Naive thymus-derived CD4-positive, alpha-beta T cell (primary cell): ENCODE measurements around the gene CFAP73. TPM values are rescaled to one million over a fixed set of nuclear protein-coding genes. Genes with fewer than 3 reads are reported as not detected.
"Not testable (repeated sequence)": the region's sequence is repeated elsewhere in the genome, so short reads cannot be mapped to it uniquely, and the experiment has no call there.

Source experiments
- ATAC-seq: fragments of 150-1000 bp; cut with Tn5 transposase; 2 replicates; pipeline ENCODE4 v1.10.0; 2021; ENCODE audit warnings: mild to moderate bottlenecking, moderate library complexity
- CTCF ChIA-PET: fragments of 350-600 bp; sonication (Branson Sonifier 250); formaldehyde crosslinking; loops from one replicate; lab custom pipeline; 2021; ENCODE audit warnings: antibody characterized with exemption; lab: Charles Lee
- POLR2A ChIA-PET: fragments of 350-600 bp; sonication (Branson Sonifier 250); formaldehyde crosslinking; loops from one replicate; lab custom pipeline; 2021; ENCODE audit warnings: antibody characterized with exemption, inconsistent platforms; lab: Charles Lee
- DNase-seq, 9 donors: peaks; one replicate each; pipeline versions ENCODE4 v3.0.0 to v3.0.0-alpha.2; 2020 to 2022; ENCODE audit warnings: mixed read lengths in 1 of 9
- H3K27ac ChIP-seq: one replicate; pipeline ENCODE4 v1.7.0; 2013; ENCODE audit warnings: mild to moderate bottlenecking, low read depth, low read length, moderate library complexity
- H3K27me3 ChIP-seq, 2 donors: one replicate each; pipeline ENCODE4 v1.7.0; 2013; ENCODE audit warnings: low read length in 2 of 2, mild to moderate bottlenecking in 2 of 2, moderate library complexity in 2 of 2; ENCODE audit not compliant: control insufficient read depth in 2 of 2, insufficient read depth in 2 of 2
- H3K36me3 ChIP-seq, 3 experiments: 1 replicate in 2 of 3; 2 replicates in 1 of 3; pipeline ENCODE4 v1.7.0; 2013; ENCODE audit warnings: low read length in 3 of 3, mild to moderate bottlenecking in 3 of 3, moderate library complexity in 1 of 3; ENCODE audit not compliant: insufficient read depth in 3 of 3, control insufficient read depth in 2 of 3
- H3K4me1 ChIP-seq, 2 donors: one replicate each; pipeline ENCODE4 v1.7.0; 2013; ENCODE audit warnings: low read length in 2 of 2, mild to moderate bottlenecking in 2 of 2, moderate library complexity in 1 of 2; ENCODE audit not compliant: control insufficient read depth in 2 of 2, insufficient read depth in 2 of 2
- H3K4me3 ChIP-seq: 2 replicates; pipeline ENCODE4 v1.7.0; 2013; ENCODE audit warnings: mild to moderate bottlenecking, low read length
- H3K9me3 ChIP-seq, 3 experiments: 1 replicate in 2 of 3; 2 replicates in 1 of 3; pipeline ENCODE4 v1.7.0; 2013; ENCODE audit warnings: low read length in 3 of 3; ENCODE audit not compliant: control insufficient read depth in 2 of 3
- H3K27ac Mint-ChIP-seq, 9 donors: one replicate each; pipeline ENCODE4 v1.8.0; 2020 to 2022; ENCODE audit warnings: mixed read lengths in 9 of 9, mild to moderate bottlenecking in 8 of 9, moderate library complexity in 5 of 9, inconsistent platforms in 2 of 9
- H3K27me3 Mint-ChIP-seq, 5 donors: one replicate each; pipeline ENCODE4 v1.8.0; 2021 to 2022; ENCODE audit warnings: mixed read lengths in 5 of 5, mild to moderate bottlenecking in 1 of 5
- H3K36me3 Mint-ChIP-seq, 5 donors: one replicate each; pipeline ENCODE4 v1.8.0; 2020 to 2022; ENCODE audit warnings: mixed read lengths in 5 of 5, mild to moderate bottlenecking in 3 of 5, inconsistent platforms in 1 of 5
- H3K4me1 Mint-ChIP-seq, 7 donors: one replicate each; pipeline ENCODE4 v1.8.0; 2020 to 2022; ENCODE audit warnings: mixed read lengths in 7 of 7, mild to moderate bottlenecking in 3 of 7, inconsistent platforms in 1 of 7
- H3K4me3 Mint-ChIP-seq, 10 donors: one replicate each; pipeline ENCODE4 v1.8.0; 2020 to 2022; ENCODE audit warnings: mild to moderate bottlenecking in 10 of 10, mixed read lengths in 10 of 10, moderate library complexity in 6 of 10, inconsistent platforms in 2 of 10
- H3K9me3 Mint-ChIP-seq, 11 donors: one replicate each; pipeline ENCODE4 v1.8.0; 2020 to 2022; ENCODE audit warnings: mixed read lengths in 11 of 11, mild to moderate bottlenecking in 4 of 11, inconsistent platforms in 1 of 11, moderate library complexity in 1 of 11
- intact Hi-C, 2 donors: fragments of 100-400 bp; cut with micrococcal nuclease; formaldehyde crosslinking; loops; one replicate each; pipeline ENCODE4 v1.15.1; 2023
- polyA plus RNA-seq, 2 donors: library from polyadenylated mRNA; unstranded; fragments of 300-500 nt; fragmentation: Illumina TruSeq; gene quantifications; one replicate each; pipeline ENCODE4 v1.2.3, GENCODE V29; 2021
- total RNA-seq, 6 experiments: library from RNA in 5 of 6; stranded (reverse) in 5 of 6; gene quantifications; 1 replicate in 5 of 6; 2 replicates in 1 of 6; pipeline ENCODE4 v1.2.3 and lab custom pipeline; 2021 to 2026

The CFAP73 gene
- total and polyA plus RNA-seq, 7 experiments from 2014 or later, result 0.29 to 0.88 (median 0.48) TPM; not detected in 4

DNA sequence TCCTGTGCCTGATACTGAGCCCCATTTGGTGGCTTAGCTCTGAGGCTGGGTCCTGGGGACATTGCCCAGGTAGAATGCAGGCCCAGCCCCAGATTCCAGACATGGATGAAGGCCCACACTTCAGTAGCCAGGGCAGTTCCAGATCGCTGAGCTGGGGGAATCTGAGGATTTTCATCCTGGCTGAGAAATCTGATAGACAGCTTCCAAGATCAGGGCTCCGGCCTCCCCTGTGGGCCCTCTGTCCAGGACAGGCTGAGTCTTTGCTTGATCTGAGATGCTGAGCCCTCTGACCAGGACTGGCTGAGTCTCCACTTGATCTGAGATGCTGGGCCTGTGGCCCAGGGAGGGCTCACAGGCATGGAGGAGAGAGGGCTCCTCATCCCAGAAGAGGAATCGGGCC lies 10.7 kb upstream of the CFAP73 start:
- H3K4me1 Mint-ChIP-seq, result peaks cover 9 to 25% (median 13%) of the 10 kb centered on the region in 7 donors
- POLR2A ChIA-PET, result no interaction called here
- H3K27ac ChIP-seq, result no peak overlapping the region
- H3K27ac Mint-ChIP-seq, result no peak overlapping the region
- no peaks in the 10 kb centered on the region for H3K27me3 ChIP-seq
- no peak overlapping the region for H3K4me3 Mint-ChIP-seq
- H3K36me3 ChIP-seq, result no peaks in the 10 kb centered on the region
- ATAC-seq (no peak), DNase-seq (no peak)
- intact Hi-C loops, result loop anchor here in 1 of 2 donors (5.0 kb wide), 1 partner anchor 82 kb away; the partner anchor contains the start of gene DTX1
- no peaks in the 10 kb centered on the region for H3K36me3 Mint-ChIP-seq
- no peaks in the 10 kb centered on the region for H3K9me3 ChIP-seq
- H3K4me1 ChIP-seq, result peaks cover 0 to 14% of the 10 kb centered on the region in 2 donors
- peaks cover 0 to 4% (median 0%) of the 10 kb centered on the region in 5 donors for H3K27me3 Mint-ChIP-seq
- no peak overlapping the region for H3K4me3 ChIP-seq
- H3K9me3 Mint-ChIP-seq, result no peaks in the 10 kb centered on the region
- CTCF ChIA-PET, result interaction anchor here (0.8 kb wide), 1 partner anchor 9 kb away, joined by 3 read pairs; no protein-coding TSS in a partner anchor

DNA sequence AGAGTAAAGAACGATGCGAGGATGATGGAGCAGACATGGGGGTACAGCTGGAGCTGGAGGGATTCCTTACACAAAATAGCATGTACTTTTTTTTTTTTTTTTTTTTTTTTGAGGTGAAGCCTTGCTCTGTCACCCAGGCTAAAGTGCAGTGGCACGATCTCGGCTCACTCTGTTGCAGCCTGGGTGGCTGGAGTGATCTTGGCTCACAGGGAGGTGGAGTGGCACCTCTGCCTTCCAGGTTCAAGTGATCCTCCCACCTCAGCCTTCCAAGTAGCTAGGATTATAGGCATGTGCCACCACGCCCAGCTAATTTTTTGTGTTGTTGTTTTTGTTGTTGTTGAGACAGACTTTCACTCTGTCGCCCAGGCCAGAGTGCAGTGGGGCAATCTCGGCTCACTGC lies 8.8 kb upstream of the CFAP73 start:
- Histone ChIP-seq H3K4me1 (peaks cover 0 to 9% of the 10 kb centered on the region in 2 donors), H3K36me3 (no peaks in the 10 kb centered on the region), H3K27ac (no peak overlapping the region), H3K4me3 (no peak overlapping the region), H3K27me3 (no peaks in the 10 kb centered on the region), H3K9me3 (no peaks in the 10 kb centered on the region)
- Mint-ChIP-seq H3K4me1 (peaks cover 9 to 17% (median 13%) of the 10 kb centered on the region in 7 donors), H3K27me3 (peaks cover 0 to 1% (median 0%) of the 10 kb centered on the region in 5 donors), H3K9me3 (peaks cover 0 to under 1% (median 0%) of the 10 kb centered on the region in 11 donors), H3K27ac (no peak overlapping the region), H3K4me3 (no peak overlapping the region), H3K36me3 (no peaks in the 10 kb centered on the region)
- ChIA-PET CTCF (no interaction called here), POLR2A (no interaction called here)
- ATAC-seq (no peak), DNase-seq (no peak)
- intact Hi-C loops, result no loop called here

GRCh38 chr12:113141716-113142115 lies 7.8 kb upstream of the CFAP73 start:
- H3K9me3 ChIP-seq, H3K4me3 Mint-ChIP-seq, DNase-seq, H3K36me3 Mint-ChIP-seq, POLR2A ChIA-PET, H3K4me1 ChIP-seq, H3K27me3 ChIP-seq, H3K36me3 ChIP-seq, H3K4me3 ChIP-seq, intact Hi-C loops, H3K27me3 Mint-ChIP-seq, H3K27ac ChIP-seq, H3K9me3 Mint-ChIP-seq, ATAC-seq, H3K4me1 Mint-ChIP-seq, CTCF ChIA-PET: not testable (repeated sequence)
- H3K27ac Mint-ChIP-seq, result peak overlapping the region in 1 of 9 donors; percentile 20

- peaks cover 0 to 3% (median 0%) of the 10 kb centered on the region in 5 donors for H3K36me3 Mint-ChIP-seq
- peaks cover 0 to 4% (median 0%) of the 10 kb centered on the region in 7 donors for H3K4me1 Mint-ChIP-seq
- intact Hi-C loops, result no loop called here
- no peak for DNase-seq
- Histone ChIP-seq H3K9me3 (no peaks in the 10 kb centered on the region), H3K27me3 (no peaks in the 10 kb centered on the region), H3K27ac (no peak overlapping the region), H3K36me3 (no peaks in the 10 kb centered on the region), H3K4me3 (no peak overlapping the region), H3K4me1 (no peaks in the 10 kb centered on the region)
- CTCF ChIA-PET, result no interaction called here
- H3K4me3 Mint-ChIP-seq, result no peak overlapping the region
- peak; percentile 76 for ATAC-seq
- peaks cover 0 to 11% (median 3%) of the 10 kb centered on the region in 11 donors for H3K9me3 Mint-ChIP-seq
- peaks cover 0 to 7% (median 0%) of the 10 kb centered on the region in 5 donors for H3K27me3 Mint-ChIP-seq
- peak overlapping the region in 1 of 9 donors; percentile 20 for H3K27ac Mint-ChIP-seq
- POLR2A ChIA-PET, result interaction anchor here (0.6 kb wide), 1 partner anchor 20 kb away, joined by 4 read pairs; no protein-coding TSS in a partner anchor
Measured at GRCh38 chr12:113142173-113142885, 7.2 kb upstream of the CFAP73 start.

- Histone ChIP-seq H3K27me3 (no peaks in the 10 kb centered on the region), H3K9me3 (no peaks in the 10 kb centered on the region), H3K36me3 (no peaks in the 10 kb centered on the region), H3K27ac (no peak overlapping the region), H3K4me1 (no peaks in the 10 kb centered on the region), H3K4me3 (no peak overlapping the region)
- Mint-ChIP-seq H3K36me3 (peaks cover 0 to 6% (median 0%) of the 10 kb centered on the region in 5 donors), H3K27me3 (peaks cover 0 to 10% (median 0%) of the 10 kb centered on the region in 5 donors), H3K4me1 (peaks cover 0 to 4% (median 0%) of the 10 kb centered on the region in 7 donors), H3K4me3 (no peak overlapping the region), H3K9me3 (peaks cover 0 to 14% (median 5%) of the 10 kb centered on the region in 11 donors), H3K27ac (no peak overlapping the region)
- CTCF ChIA-PET, result no interaction called here
- no peak for DNase-seq
- ATAC-seq, result peak; percentile 43
- POLR2A ChIA-PET, result interaction anchor here (0.6 kb wide), 1 partner anchor 19 kb away, joined by 4 read pairs; no protein-coding TSS in a partner anchor
- intact Hi-C loops, result no loop called here
Measured at GRCh38 chr12:113142886-113143332, 6.6 kb upstream of the CFAP73 start.

GRCh38 chr12:113143959-113144358 lies 5.6 kb upstream of the CFAP73 start:
- ATAC-seq (no peak), DNase-seq (no peak)
- POLR2A ChIA-PET, result no interaction called here
- peaks cover 0 to 14% (median 5%) of the 10 kb centered on the region in 11 donors for H3K9me3 Mint-ChIP-seq
- Histone ChIP-seq H3K27me3 (no peaks in the 10 kb centered on the region), H3K4me3 (no peak overlapping the region), H3K9me3 (no peaks in the 10 kb centered on the region), H3K27ac (no peak overlapping the region), H3K36me3 (no peaks in the 10 kb centered on the region), H3K4me1 (no peaks in the 10 kb centered on the region)
- intact Hi-C loops, result no loop called here
- CTCF ChIA-PET, result no interaction called here
- H3K27ac Mint-ChIP-seq, result no peak overlapping the region
- H3K4me3 Mint-ChIP-seq, result no peak overlapping the region
- H3K4me1 Mint-ChIP-seq, result peaks cover 0 to 4% (median 0%) of the 10 kb centered on the region in 7 donors
- peaks cover 0 to 6% (median 0%) of the 10 kb centered on the region in 5 donors for H3K36me3 Mint-ChIP-seq
- H3K27me3 Mint-ChIP-seq, result peaks cover 0 to 10% (median 0%) of the 10 kb centered on the region in 5 donors
